HG02981 (cell line): Measurements from ENCODE around the gene FRMD4A.
"Not testable (repeated sequence)": the region's sequence is repeated elsewhere in the genome, so short reads cannot be mapped to it uniquely, and the experiment has no call there.

Experiments
- ATAC-seq: cut with Tn5 transposase; IDR thresholded peaks from one replicate; pipeline ENCODE4 v1.9.1; 2021; ENCODE audit warnings: mild to moderate bottlenecking, moderate library complexity; ENCODE audit not compliant: unreplicated experiment

Gene FRMD4A

DNA sequence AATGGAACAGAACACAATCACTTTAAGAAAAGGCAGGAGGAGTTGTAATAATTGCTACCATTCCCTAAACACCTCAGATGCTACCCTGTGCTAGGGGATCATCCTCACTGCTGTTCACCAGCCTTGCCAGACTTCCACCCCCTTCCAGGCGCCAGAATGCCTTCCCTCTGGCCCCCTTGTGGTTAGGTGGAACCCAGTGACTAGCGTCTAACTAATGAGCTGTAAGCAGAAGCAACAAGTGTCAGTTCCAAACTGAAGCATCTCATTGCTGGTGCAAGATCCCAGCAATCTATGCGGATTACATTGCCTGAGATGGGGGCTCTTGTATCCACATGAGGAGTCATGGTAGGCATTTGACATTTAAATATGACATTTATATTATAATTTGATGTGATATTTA is 86.6 kb downstream of the FRMD4A start:
- ATAC-seq: no peak

DNA sequence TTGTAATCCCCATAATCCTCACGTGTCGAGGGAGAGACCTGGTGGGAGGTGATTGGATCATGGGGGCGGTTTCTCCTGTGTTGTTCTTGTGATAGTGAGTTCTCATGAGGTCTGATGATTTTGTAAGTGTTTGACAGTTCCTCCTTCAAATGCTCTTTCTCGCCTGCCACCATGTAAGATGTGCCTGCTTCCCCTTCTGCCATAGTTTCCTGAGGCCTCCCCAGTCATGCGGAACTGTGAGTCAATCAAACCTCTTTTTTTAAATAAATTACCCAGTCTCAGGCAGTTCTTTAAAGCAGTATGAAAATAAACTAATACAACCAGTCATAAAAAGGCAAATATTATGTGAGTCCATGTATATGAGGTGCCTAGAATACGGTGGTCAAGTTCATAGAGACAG is 87.5 kb downstream of the FRMD4A start:
- no peak for ATAC-seq

DNA sequence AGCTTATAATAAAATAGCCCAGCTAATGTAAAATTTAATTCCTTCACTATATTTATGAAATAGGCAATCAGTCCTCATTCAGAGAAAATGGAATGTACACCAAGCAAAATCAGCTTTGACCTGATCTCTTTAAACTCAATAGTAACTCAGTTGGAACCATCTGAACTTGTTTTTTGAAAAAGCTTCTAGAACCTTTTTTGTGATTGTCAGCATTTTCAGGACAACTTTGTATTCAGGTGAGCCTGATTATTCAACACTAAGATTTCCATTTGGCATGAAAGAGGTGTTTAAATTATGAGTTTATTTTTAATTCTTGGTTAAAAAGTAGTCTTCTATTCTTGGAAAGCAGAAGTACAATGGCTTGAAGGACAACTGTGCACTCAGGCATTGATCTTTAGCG is 89.5 kb downstream of the FRMD4A start:
- ATAC-seq: no peak

DNA sequence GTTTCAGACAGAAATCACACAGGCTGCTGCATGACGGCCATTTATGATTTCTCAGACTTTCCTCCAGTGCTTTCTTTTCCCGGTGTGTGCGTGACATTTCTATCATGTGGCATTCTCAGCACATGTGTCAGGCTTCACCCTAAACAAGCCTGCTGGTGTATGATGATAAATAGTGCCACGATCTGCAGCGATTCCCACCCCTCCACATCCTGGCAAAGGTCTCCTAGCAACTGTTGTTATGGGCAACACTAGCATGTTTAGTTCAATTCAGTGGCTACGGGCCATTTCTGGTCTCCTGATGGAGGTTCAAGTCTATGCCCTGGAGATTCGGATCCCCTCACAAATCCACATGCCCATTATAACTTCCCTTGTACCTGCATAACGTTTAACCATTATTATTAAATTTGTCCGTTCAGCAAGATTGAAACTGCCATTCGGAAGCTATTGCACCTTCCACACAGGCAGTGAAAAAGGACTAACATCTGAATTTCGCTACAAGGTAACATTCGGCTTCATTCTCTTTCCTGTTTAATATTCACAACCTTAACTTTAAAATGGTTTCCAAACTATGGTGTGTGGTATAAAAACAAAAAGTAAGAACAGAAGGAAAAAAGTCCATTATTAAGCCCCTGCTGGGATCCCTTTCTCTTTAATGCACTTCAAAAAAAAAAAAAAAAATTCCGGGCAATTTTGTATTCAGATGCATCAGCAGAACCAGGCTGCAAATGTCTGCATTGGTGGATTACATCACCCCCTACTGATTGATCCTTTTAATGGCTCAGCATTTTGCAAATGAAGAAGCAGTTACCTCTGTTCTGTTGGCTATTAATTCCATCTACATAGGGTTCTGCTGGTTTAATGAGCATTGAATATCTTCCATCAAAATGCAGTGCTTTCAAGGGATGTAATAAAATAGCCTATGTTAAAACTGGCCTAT is 90.2 kb downstream of the FRMD4A start:
- no peak for ATAC-seq

DNA sequence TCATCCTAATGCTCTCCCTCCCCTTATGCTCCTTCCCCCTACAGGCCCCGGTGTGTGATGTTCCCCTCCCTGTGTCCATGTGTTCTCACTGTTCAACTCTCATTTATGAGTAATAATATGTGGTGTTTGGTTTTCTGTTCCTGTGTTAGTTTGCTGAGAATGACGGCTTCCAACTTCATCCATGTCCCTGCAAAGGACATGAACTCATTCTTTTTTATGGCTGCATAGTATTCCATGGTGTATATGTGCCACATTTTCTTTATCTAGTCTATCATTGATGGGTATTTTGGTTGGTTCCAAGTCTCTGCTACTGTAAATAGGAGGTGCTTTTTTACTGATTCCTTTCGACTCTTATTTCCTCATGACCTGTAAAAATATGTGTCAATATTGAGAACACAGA is 92.1 kb downstream of the FRMD4A start:
- ATAC-seq: not testable (repeated sequence)

DNA sequence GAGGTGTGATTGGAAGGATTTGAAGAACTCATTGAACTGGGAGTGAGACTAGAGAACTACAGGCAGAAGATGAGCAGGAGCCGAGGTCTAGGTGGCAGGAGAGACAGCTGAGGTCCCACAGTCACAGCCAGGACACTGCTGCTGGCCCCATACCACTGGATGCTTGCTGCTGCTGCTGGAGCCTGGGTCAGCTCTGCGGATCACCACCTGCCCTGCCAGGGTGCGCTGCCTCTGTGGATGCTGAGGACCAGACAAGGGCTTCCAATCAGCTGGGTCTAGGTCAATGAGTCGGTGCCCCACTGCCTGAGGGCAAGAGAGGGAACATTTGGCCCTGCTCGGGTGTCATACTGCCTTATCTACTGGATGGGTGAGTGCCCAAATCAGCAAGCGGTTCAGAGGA is 94.4 kb downstream of the FRMD4A start:
- no peak for ATAC-seq

DNA sequence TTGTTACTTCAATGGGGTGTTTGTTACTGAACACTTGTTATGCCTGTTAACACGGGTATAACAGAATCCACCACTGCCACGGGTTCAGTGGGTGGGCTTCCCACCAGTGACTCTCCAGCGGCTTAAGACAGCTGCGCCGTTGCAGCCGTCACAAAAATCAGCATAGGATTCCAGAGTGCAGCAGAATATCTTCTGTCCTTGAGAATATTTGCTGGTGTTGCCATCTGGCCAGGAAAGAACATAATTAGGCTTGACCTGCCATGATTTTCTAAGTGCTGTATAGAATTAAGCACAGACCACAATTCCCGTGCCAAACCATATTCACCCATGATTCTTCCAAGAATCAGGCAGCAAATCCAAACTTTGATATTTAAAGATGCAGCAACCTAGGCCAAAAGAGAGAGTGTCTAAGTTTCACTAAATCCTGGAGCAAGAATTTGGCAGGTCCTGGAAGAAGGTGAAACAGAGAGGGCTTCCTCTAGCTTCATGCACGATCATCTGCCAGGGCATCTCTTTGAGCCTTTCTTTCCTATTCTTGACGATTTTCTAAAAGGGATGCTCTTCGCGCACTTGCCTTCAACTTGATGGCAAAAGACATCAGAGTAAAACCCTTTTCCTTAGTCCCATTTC is 95.0 kb downstream of the FRMD4A start:
- ATAC-seq: no peak

DNA sequence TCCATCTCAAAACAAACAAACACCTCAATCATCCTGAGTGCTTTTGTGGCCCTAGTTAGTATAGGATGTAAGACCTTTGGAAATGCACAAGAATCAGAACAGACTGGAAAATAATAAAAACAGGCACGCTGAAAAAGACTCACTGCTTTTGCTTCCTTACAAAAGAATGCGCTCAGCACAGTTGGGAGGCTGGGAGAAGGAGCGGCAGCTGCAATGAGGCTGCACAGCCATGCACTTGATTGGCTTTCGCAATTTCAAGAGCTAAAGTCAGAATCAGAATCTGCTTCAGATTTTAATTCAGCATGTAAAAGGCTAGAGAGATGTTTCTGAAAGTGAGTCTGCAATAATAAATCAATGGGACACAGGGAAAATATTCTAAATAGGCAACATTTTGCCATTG is 97.2 kb downstream of the FRMD4A start:
- ATAC-seq: no peak

DNA sequence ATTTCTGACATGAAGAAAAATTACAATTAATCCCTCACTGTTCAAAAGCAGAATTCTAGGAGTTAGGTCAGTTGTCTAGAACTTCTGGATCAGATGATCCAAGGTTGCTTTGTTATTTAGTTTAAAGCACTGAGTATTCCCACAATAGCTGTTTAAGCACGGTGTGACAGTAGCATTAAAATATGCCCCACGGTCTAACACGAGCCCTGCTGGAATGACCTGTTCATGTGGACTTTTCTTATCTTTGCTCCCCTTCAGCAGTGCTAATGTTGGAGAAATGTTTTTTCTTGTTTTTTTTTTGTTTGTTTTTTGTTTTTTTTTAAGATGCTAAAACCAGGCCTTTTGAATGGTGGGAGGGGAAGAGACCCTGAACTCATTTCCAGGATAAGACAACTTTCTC is 101.9 kb downstream of the FRMD4A start:
- ATAC-seq: not testable (repeated sequence)

DNA sequence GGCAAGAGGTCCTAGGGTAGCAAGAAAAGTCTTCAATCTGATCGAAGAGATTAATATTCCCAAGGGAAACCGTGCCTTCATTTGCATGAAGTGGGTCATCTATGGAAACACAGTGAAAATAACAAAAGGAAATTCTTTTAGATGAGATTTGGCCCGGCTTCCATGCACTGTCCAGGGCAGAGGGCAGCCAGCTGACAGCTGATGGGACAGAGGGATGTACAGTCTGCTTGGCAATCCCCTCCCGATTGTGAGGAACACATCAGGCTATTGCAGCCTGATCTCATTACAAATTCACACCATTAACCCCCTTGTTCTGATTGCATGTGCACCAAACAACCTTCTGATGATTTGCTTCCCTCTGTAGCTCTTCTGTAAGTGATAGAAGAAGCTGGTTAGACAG is 105.3 kb downstream of the FRMD4A start:
- no peak for ATAC-seq

DNA sequence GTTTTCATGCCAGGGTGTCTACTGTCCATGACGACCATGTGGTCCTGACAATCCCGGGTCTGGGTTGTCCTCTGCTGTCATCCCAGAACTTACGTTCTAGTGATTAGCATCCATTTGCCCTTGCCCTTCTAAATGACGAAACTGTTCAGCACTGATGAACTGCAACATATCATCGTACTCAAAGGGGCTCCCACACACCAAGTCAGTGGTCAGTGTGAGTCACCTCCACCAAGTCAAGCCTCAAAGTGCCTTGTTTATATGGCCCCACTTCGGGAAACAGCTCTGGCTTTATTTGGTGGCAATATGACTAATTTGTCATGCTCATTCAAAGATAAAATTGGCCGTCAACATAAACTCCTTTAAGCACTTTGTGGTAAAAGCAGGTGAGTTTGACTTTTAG is 110.7 kb downstream of the FRMD4A start:
- no peak for ATAC-seq

DNA sequence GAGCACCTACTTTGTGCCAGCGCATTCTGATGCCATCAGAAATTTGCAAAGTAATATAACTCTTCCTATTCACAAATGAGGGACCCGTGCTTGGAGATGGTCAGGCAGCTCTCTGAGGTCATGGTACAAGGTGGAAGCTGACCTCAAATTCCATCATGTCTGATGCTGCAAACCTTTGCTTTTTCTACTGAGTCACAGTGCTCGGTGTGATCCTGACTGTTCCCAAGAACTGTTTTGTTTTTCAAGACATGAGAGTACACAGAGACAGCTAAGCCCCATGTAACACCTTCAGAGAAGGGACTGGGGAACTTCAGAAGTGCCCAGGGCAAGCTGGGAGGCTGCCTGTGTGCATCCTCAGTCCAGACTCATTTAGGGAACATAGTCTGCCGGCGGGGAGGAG is 111.3 kb downstream of the FRMD4A start:
- no peak for ATAC-seq

DNA sequence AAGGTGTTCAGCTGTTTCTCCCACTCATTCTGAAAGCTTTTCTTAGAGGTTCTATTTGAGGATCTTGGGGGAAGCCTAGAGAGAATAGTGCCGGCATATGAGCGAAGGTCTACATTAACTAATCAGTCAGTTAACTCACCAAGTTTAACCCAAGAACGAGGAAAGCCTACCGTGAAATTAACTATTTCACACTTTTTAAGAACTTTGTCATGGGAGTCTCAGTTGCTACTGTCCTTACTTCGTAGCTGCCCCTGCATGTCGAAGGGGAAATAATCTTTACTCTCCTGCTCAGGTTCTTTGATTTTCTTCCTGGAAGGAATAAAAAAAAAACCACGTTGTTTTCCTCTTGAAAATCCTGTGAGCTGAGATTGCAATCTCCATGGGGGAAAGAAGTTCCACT is 115.1 kb downstream of the FRMD4A start:
- ATAC-seq: no peak

DNA sequence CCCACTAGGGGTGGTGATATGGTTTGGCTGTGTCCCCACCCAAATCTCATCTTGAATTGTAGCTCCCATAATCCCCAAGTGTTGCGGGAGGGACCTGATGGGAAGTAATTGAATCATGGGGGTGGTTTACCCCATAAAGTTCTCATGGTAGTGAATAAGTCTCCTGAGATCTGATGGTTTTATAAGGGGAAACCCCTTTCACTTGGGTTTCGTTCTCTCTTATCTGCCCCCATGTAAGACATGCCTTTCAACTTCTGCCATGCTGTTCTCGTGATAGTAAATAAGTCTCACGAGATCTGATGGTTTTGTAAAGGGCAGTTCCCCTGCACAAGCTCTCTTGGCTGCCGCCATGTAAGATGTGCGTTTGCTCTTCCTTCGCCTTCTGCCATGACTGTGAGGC is 117.0 kb downstream of the FRMD4A start:
- ATAC-seq: not testable (repeated sequence)

DNA sequence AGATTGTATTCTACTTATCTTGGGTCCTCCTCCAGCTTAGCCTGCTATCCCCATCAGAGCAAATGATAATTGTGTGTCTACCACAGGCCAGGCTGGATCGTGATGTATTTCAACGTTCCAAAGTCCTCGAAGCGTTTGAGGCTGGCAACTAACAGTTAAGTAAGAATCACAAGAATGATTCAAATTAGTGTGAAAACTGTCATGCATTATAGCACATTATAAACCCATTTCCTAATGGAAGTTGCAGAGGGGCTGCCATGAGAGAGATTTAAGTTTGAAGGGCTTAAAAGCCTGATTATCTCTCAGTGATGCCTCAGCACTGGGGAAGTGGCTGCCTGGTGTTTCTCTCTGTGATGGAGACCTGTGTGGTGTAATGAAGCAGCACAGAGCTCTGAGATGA is 119.1 kb downstream of the FRMD4A start:
- ATAC-seq: no peak

DNA sequence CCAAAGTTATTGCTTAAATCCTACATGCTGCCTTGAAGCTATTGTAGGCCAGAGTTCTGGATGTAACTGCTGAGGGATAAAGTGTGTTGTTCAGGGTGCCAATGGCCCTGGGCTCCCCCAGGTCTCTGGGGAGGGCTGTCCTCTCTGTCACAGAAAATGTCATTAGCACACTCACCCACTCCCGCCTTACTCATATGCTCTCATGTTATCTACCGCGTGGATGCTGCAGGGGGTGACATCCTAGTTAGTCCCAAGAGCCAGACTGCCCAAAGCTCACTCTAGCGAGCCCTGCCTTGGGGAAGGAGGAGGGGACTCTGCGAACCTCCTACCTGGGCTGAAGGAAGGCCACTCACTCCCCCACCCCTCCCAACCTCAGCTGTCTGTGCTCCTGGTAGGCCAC is 122.5 kb downstream of the FRMD4A start:
- ATAC-seq: no peak

DNA sequence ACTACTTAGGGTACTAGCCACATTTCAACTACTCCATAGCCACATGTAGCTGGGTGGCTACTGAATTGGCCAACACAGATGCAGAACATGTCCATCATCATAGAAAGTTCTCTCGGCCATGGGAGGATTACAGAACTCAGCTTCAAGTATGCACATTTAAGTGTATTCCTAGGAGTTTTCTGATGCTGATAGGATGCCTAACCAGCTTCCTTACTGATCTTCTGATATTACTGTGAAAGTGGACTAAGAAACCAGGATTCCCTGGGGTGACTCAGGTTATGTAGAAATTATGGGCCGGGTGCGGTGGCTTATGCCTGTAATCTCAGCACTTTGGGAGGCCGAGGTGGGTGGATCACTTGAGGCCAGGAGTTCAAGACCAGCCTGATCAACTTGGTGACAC is 125.5 kb downstream of the FRMD4A start:
- no peak for ATAC-seq

DNA sequence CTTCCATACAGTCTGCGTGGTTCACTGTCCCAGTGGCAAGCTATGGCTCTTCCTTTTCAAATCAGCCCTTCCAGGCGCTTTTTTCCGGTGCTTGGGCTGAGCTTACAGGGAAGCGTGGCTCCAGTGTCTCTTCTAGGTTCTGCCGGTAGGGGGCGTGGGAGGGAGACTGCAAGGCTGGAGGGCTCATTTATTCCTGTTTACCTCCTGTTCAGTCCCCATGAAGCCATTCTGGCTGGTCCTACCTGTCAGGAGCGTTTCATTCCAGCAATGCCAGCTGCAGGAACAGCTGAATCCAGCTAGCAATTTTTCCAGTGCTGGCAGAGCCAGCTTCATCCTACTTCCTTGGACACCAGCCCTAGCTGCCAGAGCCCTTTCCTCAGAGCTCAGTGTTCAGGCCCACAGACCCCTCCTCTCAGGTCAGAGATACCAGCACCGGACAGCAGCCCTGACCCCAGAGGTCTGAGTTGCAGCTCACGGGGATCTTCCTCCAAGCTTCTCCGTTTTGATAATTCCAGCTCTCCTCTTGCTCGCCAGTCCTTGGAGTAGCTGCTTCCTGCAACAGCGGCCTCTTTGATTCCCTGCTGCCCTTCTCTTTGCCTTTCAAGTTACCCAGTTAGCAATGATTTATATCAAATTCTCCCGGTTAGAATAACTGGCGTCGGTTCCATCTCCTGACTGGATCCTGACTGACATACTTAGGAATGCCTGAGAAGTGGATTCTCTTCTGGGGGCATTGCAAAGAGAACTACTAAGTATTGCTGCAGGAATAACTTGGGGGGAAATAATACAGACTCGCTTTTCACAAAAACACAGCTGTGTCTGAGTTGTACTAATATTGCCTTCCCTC is 129.8 kb downstream of the FRMD4A start:
- no peak for ATAC-seq

DNA sequence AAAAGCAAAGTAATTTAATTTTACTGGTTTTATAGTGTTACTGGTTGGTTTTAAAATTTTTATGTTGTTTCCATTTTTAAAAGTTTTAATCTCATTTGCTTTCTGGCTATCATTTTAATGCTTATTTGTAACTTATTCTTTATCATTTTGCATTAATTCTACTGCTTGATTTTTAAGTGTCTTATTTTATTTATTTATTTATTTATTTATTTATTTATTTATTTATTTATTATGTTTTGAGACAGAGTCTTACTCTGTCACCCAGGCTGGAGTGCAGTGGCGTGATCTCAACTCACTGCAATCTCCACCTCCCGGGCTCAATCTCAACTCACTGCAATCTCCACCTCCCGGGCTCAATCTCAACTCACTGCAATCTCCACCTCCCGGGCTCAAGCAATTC is 131.6 kb downstream of the FRMD4A start:
- ATAC-seq: not testable (repeated sequence)

DNA sequence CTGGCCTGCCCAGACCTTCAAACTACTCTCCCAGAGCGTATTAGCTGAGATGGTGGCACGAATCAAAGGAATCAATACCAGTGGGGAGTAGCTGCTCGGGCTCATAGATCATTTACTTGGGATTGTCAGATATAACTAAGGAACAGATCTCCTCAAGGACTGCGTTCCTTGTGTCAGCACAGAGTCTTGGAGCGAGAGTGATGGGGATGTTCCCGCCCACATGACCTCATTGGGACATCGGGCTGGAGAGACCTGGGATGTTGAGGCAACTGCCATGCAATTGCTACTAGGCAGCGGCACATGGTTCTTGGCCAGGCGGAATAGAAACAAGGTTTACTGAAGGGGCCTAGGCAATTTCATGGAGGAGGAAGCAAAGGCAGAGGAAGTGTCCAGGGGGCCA is 132.6 kb downstream of the FRMD4A start:
- no peak for ATAC-seq

DNA sequence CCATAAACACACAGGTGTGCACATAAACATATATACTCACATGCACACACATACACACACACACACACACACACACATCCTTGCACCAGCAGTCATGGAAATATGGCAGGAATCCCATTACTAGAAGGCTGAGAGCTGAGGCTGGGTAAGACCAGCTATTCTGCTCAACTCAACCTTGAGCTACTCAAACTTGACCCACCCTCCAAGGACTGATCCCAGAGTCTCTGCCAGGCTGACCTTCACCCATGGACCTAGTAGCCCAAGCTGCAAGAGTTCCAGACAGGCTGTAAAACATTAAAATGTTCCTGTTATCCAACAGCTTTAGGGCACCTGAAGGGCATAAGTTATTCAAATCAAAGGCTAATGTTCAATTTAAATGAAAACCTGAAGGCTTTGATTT is 134.6 kb downstream of the FRMD4A start:
- no peak for ATAC-seq

DNA sequence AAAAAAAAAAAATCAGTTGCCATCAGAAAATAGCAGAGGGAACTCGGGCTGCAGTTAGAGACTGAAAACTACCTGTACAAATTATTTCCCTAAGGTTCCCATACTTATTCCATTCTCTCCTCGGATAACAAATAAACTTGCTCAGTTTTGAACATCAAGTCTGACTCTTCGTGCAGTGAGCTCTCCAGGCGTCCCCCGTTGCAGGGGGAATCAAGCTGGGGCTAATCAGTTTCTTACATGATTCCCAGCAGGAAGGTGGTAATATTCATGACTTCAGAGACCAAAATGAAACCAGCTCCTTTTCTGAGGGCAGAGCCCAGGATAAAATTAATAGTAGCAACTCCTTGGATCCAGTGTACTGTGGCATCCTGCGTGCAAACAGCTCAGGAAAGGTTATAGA is 135.3 kb downstream of the FRMD4A start:
- no peak for ATAC-seq
